Choroid plexus epithelial cell (primary cell): ENCODE measurements around the gene SLITRK2.

Source experiments
- DNase-seq: peaks from one replicate; pipeline ENCODE4 v3.0.0-alpha.2; 2010; ENCODE audit warnings: low read depth
- H3K4me3 ChIP-seq: 2 replicates; pipeline ENCODE4 v1.5.1; 2011; ENCODE audit warnings: low read depth, mild to moderate bottlenecking, control low read depth, low read length, moderate library complexity
- CTCF ChIP-seq: conservative IDR thresholded peaks from 2 replicates; pipeline ENCODE4 v1.5.1; 2011; ENCODE audit warnings: low read depth, mild to moderate bottlenecking, control low read depth, inconsistent platforms, low read length, moderate library complexity

Gene SLITRK2

GRCh38 chrX:145817331-145818185, at the start of gene SLITRK2:
Gene SLITRK2 (plus strand): TSS chrX:145817829. CDS start chrX:145822426, 4,597 bp downstream.
- H3K4me3 ChIP-seq: no peak within 1 kb of the TSS
- DNase-seq: no peak
- TF ChIP-seq CTCF: no peak

GRCh38 chrX:145773006-145773405, 44.6 kb upstream of the SLITRK2 start:
- DNase-seq: no peak
- no peak for TF ChIP-seq CTCF
- no peak overlapping the region for H3K4me3 ChIP-seq

- TF ChIP-seq CTCF: no peak
- no peak for DNase-seq
These were observed 25.3 kb upstream of the SLITRK2 start for GRCh38 chrX:145792281-145792680.

GRCh38 chrX:145803508-145803907, 14.1 kb upstream of the SLITRK2 start:
- no peak for DNase-seq
- H3K4me3 ChIP-seq: no peak overlapping the region
- no peak for TF ChIP-seq CTCF

More at GRCh38 chrX:145792281-145792680, 25.3 kb upstream of the SLITRK2 start:
- no peak overlapping the region for H3K4me3 ChIP-seq

GRCh38 chrX:145813081-145813480, 4.5 kb upstream of the SLITRK2 start:
- H3K4me3 ChIP-seq: no peak overlapping the region
- DNase-seq: no peak
- TF ChIP-seq CTCF: no peak

GRCh38 chrX:145816601-145817315, 871 bp upstream of the SLITRK2 start:
- DNase-seq: no peak
- H3K4me3 ChIP-seq: no peak overlapping the region
- TF ChIP-seq CTCF: no peak
